Measurements from ENCODE around the gene DCAF5.

DNA sequence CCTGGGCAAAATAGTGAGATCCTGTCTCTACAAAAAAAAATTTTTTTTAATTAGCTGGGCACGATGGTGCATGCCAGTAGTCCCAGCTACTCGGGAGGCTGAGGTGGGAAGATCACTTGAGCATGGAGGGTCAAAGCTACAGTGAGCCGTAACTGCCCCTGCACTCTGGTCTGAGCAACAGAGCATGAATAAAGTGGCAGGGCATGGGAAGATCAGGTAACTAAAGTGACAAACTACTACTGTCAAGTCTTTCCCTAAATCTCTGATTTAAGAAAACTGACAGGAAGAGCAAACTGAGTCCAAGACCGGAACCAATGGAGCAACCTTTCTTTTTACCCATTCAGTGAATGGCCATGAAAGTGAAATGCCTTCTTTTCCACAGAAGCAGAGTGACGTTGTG lies 10.8 kb downstream of the DCAF5 start:
- TF ChIP-seq, protein P1, sequence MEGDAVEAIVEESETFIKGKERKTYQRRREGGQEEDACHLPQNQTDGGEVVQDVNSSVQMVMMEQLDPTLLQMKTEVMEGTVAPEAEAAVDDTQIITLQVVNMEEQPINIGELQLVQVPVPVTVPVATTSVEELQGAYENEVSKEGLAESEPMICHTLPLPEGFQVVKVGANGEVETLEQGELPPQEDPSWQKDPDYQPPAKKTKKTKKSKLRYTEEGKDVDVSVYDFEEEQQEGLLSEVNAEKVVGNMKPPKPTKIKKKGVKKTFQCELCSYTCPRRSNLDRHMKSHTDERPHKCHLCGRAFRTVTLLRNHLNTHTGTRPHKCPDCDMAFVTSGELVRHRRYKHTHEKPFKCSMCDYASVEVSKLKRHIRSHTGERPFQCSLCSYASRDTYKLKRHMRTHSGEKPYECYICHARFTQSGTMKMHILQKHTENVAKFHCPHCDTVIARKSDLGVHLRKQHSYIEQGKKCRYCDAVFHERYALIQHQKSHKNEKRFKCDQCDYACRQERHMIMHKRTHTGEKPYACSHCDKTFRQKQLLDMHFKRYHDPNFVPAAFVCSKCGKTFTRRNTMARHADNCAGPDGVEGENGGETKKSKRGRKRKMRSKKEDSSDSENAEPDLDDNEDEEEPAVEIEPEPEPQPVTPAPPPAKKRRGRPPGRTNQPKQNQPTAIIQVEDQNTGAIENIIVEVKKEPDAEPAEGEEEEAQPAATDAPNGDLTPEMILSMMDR (conservative IDR thresholded peaks at IDR 0.05; ENCODE audit: low read length), result no peak
- no peak for TF ChIP-seq EZH2phosphoT487 (IDR thresholded peaks at IDR 0.05; ENCODE audit: borderline replicate concordance)
